Posterior vena cava (tissue), 2 donors: Measurements from ENCODE around the gene CHRNB4. TPM values are rescaled to one million over a fixed set of nuclear protein-coding genes. Genes with fewer than 3 reads are reported as not detected.

Experiments used
- total RNA-seq, 2 donors: library from RNA; stranded (reverse); fragmentation: NEBNext Ultra II Directional; extraction: Animal tissue kit (Norgen Biotek cat#: 25700); gene quantifications; one replicate each; pipeline ENCODE4 v1.2.1, GENCODE V29; 2021
- donor health status: DM: yes; HTN: yes; CAD: no.
- donor health status: DM: yes; HTN: yes; CAD: no.

CHRNB4 gene
- total RNA-seq, 2 donors from 2014 or later: not detected

Other genes with a start within 250 kb of the CHRNB4 start
- 10 to 100 TPM; 37.8 to 43.1 TPM for gene IREB2, start 203.0 kb downstream of the CHRNB4 start, total RNA-seq
- gene HYKK, start 133.6 kb downstream of the CHRNB4 start, total RNA-seq: 1 to 10 TPM; 4.2 to 4.3 TPM
- gene PSMA4, start 100.8 kb downstream of the CHRNB4 start, total RNA-seq: 100 to 1,000 TPM; 120 to 144 TPM
- 1 to 10 TPM in 1 of 2 donors, under 1 TPM in 1; 0.74 to 3.1 TPM for gene CHRNA5, start 75.7 kb downstream of the CHRNB4 start, total RNA-seq
- gene CHRNA3, start 20.2 kb downstream of the CHRNB4 start, total RNA-seq: not detected
- gene ADAMTS7, start 170.3 kb upstream of the CHRNB4 start, total RNA-seq: 1 to 10 TPM; 6.7 to 8.9 TPM
- gene MORF4L1, start 231.7 kb upstream of the CHRNB4 start, total RNA-seq: 100 to 1,000 TPM; 311 to 339 TPM